HAP-1 (cell line): ENCODE results near the gene LYRM4.

Source experiments
- DNase-seq, 2 experiments: peaks; one replicate each; pipeline ENCODE4 v3.0.0-alpha.2; 2016 to 2020; ENCODE audit warnings: low spot score in 2 of 2
- H3K27me3 ChIP-seq: fragments of 250-450 bp; sonication (Bioruptor Pico); 2 replicates; pipeline ENCODE4 v1.5.1; 2020; ENCODE audit warnings: low read depth, mild to moderate bottlenecking, moderate library complexity
- H3K36me3 ChIP-seq: fragments of 250-450 bp; sonication (Bioruptor Pico); replicated peaks from 2 replicates; pipeline ENCODE4 v1.5.1; 2020; ENCODE audit warnings: mild to moderate bottlenecking
- H3K4me1 ChIP-seq: fragments of 250-450 bp; sonication (Bioruptor Pico); 2 replicates; pipeline ENCODE4 v1.5.1; 2020; ENCODE audit warnings: mild to moderate bottlenecking
- H3K4me3 ChIP-seq: fragments of 250-450 bp; sonication (Bioruptor Pico); 2 replicates; pipeline ENCODE4 v1.5.1; 2020; ENCODE audit warnings: mild to moderate bottlenecking, moderate library complexity
- H3K9me3 ChIP-seq: fragments of 250-450 bp; sonication (Bioruptor Pico); 2 replicates; pipeline ENCODE4 v1.5.1; 2020; ENCODE audit warnings: mild to moderate bottlenecking, moderate library complexity
- in situ Hi-C: fragments of 300-500 bp; cut with MboI; formaldehyde crosslinking; loops from 3 replicates; pipeline ENCODE4 v1.14.3; 2020; ENCODE audit warnings: low sequenced_read_pairs, inconsistent platforms, mixed read lengths

Gene LYRM4

GRCh38 chr6:5290500-5290899 lies 29.8 kb upstream of the LYRM4 start:
- in situ Hi-C loops: no loop called here
- no peaks in the 10 kb centered on the region for H3K36me3 ChIP-seq
- H3K4me3 ChIP-seq: no peak overlapping the region
- no peaks in the 10 kb centered on the region for H3K9me3 ChIP-seq
- no peaks in the 10 kb centered on the region for H3K27me3 ChIP-seq
- DNase-seq: no peak
- H3K4me1 ChIP-seq: peaks cover 3% of the 10 kb centered on the region; the same call in 1 of the 2 replicates

- in situ Hi-C loops: no loop called here
- no peaks in the 10 kb centered on the region for H3K36me3 ChIP-seq
- DNase-seq: no peak
- peaks cover 3% of the 10 kb centered on the region; the same call in 1 of the 2 replicates for H3K4me1 ChIP-seq
- no peaks in the 10 kb centered on the region for H3K27me3 ChIP-seq
- no peaks in the 10 kb centered on the region for H3K9me3 ChIP-seq
- H3K4me3 ChIP-seq: no peak overlapping the region
Observed at GRCh38 chr6:5290097-5290496, 29.3 kb upstream of the LYRM4 start.

- Histone ChIP-seq H3K36me3 (no peaks in the 10 kb centered on the region), H3K9me3 (no peaks in the 10 kb centered on the region), H3K4me3 (no peak overlapping the region), H3K27me3 (no peaks in the 10 kb centered on the region), H3K4me1 (no peaks in the 10 kb centered on the region)
- in situ Hi-C loops: no loop called here
- no peak for DNase-seq
Observed at GRCh38 chr6:5287966-5288297, 27.2 kb upstream of the LYRM4 start.

- Histone ChIP-seq H3K4me1 (no peaks in the 10 kb centered on the region; the same call in 1 of the 2 replicates), H3K27me3 (no peaks in the 10 kb centered on the region), H3K9me3 (no peaks in the 10 kb centered on the region), H3K36me3 (no peaks in the 10 kb centered on the region), H3K4me3 (no peak overlapping the region)
- in situ Hi-C loops: no loop called here
- no peak for DNase-seq
Observed at GRCh38 chr6:5287205-5287965, 26.6 kb upstream of the LYRM4 start.

GRCh38 chr6:5286780-5287179 lies 26.0 kb upstream of the LYRM4 start:
- H3K4me3 ChIP-seq: no peak overlapping the region
- H3K27me3 ChIP-seq: no peaks in the 10 kb centered on the region
- in situ Hi-C loops: no loop called here
- H3K4me1 ChIP-seq: no peaks in the 10 kb centered on the region; the same call in 1 of the 2 replicates
- no peak for DNase-seq
- H3K9me3 ChIP-seq: no peaks in the 10 kb centered on the region
- no peaks in the 10 kb centered on the region for H3K36me3 ChIP-seq

GRCh38 chr6:5285526-5285925 lies 24.8 kb upstream of the LYRM4 start:
- H3K4me1 ChIP-seq: no peaks in the 10 kb centered on the region; the same call in 1 of the 2 replicates
- H3K9me3 ChIP-seq: no peaks in the 10 kb centered on the region
- no peak overlapping the region for H3K4me3 ChIP-seq
- H3K27me3 ChIP-seq: no peaks in the 10 kb centered on the region
- in situ Hi-C loops: no loop called here
- H3K36me3 ChIP-seq: no peaks in the 10 kb centered on the region
- DNase-seq: no peak

GRCh38 chr6:5285081-5285480 lies 24.3 kb upstream of the LYRM4 start:
- no peaks in the 10 kb centered on the region for H3K27me3 ChIP-seq
- no peaks in the 10 kb centered on the region; the same call in 1 of the 2 replicates for H3K4me1 ChIP-seq
- no peaks in the 10 kb centered on the region for H3K9me3 ChIP-seq
- H3K36me3 ChIP-seq: no peaks in the 10 kb centered on the region
- in situ Hi-C loops: no loop called here
- H3K4me3 ChIP-seq: no peak overlapping the region
- DNase-seq: no peak

GRCh38 chr6:5282191-5282623 lies 21.5 kb upstream of the LYRM4 start:
- Histone ChIP-seq H3K36me3 (no peaks in the 10 kb centered on the region), H3K27me3 (no peaks in the 10 kb centered on the region), H3K9me3 (no peaks in the 10 kb centered on the region), H3K4me3 (no peak overlapping the region), H3K4me1 (no peaks in the 10 kb centered on the region; the same call in 1 of the 2 replicates)
- in situ Hi-C loops: no loop called here
- peak in 1 of 2 experiments; percentile 19 for DNase-seq

GRCh38 chr6:5280920-5281319 lies 20.2 kb upstream of the LYRM4 start:
- Histone ChIP-seq H3K4me1 (no peaks in the 10 kb centered on the region; the same call in 1 of the 2 replicates), H3K4me3 (no peak overlapping the region), H3K9me3 (no peaks in the 10 kb centered on the region), H3K36me3 (no peaks in the 10 kb centered on the region), H3K27me3 (no peaks in the 10 kb centered on the region)
- no peak for DNase-seq
- in situ Hi-C loops: no loop called here

GRCh38 chr6:5279891-5280338 lies 19.2 kb upstream of the LYRM4 start:
- Histone ChIP-seq H3K4me1 (no peaks in the 10 kb centered on the region; the same call in 1 of the 2 replicates), H3K4me3 (no peak overlapping the region), H3K27me3 (no peaks in the 10 kb centered on the region), H3K9me3 (no peaks in the 10 kb centered on the region), H3K36me3 (no peaks in the 10 kb centered on the region)
- no peak for DNase-seq
- in situ Hi-C loops: no loop called here

- in situ Hi-C loops: no loop called here
- no peak for DNase-seq
- no peaks in the 10 kb centered on the region for H3K9me3 ChIP-seq
- H3K4me3 ChIP-seq: no peak overlapping the region
- no peaks in the 10 kb centered on the region for H3K36me3 ChIP-seq
- no peaks in the 10 kb centered on the region for H3K27me3 ChIP-seq
- no peaks in the 10 kb centered on the region; the same call in 1 of the 2 replicates for H3K4me1 ChIP-seq
Observed at GRCh38 chr6:5278565-5279120, 17.9 kb upstream of the LYRM4 start.

GRCh38 chr6:5278047-5278446 lies 17.3 kb upstream of the LYRM4 start:
- in situ Hi-C loops: no loop called here
- Histone ChIP-seq H3K36me3 (no peaks in the 10 kb centered on the region), H3K4me3 (no peak overlapping the region), H3K4me1 (no peaks in the 10 kb centered on the region; the same call in 1 of the 2 replicates), H3K27me3 (no peaks in the 10 kb centered on the region), H3K9me3 (no peaks in the 10 kb centered on the region)
- no peak for DNase-seq

- DNase-seq: no peak
- H3K4me1 ChIP-seq: peaks cover 3% of the 10 kb centered on the region
- in situ Hi-C loops: no loop called here
- H3K9me3 ChIP-seq: no peaks in the 10 kb centered on the region
- H3K36me3 ChIP-seq: no peaks in the 10 kb centered on the region
- no peaks in the 10 kb centered on the region for H3K27me3 ChIP-seq
- no peak overlapping the region for H3K4me3 ChIP-seq
Observed at GRCh38 chr6:5277589-5277988, 16.8 kb upstream of the LYRM4 start.

- in situ Hi-C loops: no loop called here
- H3K4me1 ChIP-seq: peaks cover 5% of the 10 kb centered on the region
- no peak for DNase-seq
- H3K36me3 ChIP-seq: no peaks in the 10 kb centered on the region
- H3K9me3 ChIP-seq: no peaks in the 10 kb centered on the region
- no peak overlapping the region for H3K4me3 ChIP-seq
- H3K27me3 ChIP-seq: no peaks in the 10 kb centered on the region
Observed at GRCh38 chr6:5276581-5276980, 15.8 kb upstream of the LYRM4 start.
